Epithelial cell of esophagus (primary cell): ENCODE data around the gene PTTG1IP.

Experiments used
- DNase-seq: peaks from one replicate; pipeline ENCODE4 v3.0.0; 2010; ENCODE audit warnings: low read depth
- H3K4me3 ChIP-seq: 2 replicates; pipeline ENCODE4 v1.5.1; 2011; ENCODE audit warnings: mild to moderate bottlenecking, low read length, control low read depth
- TF ChIP-seq, protein P1 (sequence below): IDR thresholded peaks from 2 replicates; pipeline ENCODE4 v1.5.1; 2011; ENCODE audit warnings: low read depth, mild to moderate bottlenecking, low read length, control low read depth, inconsistent platforms; ENCODE audit not compliant: insufficient read depth; ENCODE audit errors: missing control alignments

The PTTG1IP gene

DNA sequence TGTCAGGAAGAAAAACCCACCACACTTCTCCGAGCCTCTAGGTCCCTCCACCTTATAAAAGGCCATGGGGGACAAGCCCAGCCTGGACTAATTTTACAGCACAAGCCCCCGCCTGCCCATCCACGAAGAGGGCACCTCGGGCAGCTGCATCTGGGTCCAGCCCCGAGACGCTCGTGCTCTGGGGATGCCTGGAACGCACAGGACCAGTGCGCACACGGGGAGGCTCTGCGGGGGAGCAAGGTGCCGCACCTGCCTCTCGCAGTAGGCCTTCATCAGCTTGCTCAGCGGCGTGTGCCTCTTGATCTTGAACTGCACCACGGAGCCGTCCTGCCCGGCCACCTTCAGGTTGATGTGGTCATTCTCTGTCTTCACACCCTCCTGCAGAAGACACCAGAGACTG is 59.8 kb downstream of the PTTG1IP start:
- no peak for DNase-seq
- TF ChIP-seq, protein P1, sequence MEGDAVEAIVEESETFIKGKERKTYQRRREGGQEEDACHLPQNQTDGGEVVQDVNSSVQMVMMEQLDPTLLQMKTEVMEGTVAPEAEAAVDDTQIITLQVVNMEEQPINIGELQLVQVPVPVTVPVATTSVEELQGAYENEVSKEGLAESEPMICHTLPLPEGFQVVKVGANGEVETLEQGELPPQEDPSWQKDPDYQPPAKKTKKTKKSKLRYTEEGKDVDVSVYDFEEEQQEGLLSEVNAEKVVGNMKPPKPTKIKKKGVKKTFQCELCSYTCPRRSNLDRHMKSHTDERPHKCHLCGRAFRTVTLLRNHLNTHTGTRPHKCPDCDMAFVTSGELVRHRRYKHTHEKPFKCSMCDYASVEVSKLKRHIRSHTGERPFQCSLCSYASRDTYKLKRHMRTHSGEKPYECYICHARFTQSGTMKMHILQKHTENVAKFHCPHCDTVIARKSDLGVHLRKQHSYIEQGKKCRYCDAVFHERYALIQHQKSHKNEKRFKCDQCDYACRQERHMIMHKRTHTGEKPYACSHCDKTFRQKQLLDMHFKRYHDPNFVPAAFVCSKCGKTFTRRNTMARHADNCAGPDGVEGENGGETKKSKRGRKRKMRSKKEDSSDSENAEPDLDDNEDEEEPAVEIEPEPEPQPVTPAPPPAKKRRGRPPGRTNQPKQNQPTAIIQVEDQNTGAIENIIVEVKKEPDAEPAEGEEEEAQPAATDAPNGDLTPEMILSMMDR: no peak
- no peak overlapping the region for H3K4me3 ChIP-seq

DNA sequence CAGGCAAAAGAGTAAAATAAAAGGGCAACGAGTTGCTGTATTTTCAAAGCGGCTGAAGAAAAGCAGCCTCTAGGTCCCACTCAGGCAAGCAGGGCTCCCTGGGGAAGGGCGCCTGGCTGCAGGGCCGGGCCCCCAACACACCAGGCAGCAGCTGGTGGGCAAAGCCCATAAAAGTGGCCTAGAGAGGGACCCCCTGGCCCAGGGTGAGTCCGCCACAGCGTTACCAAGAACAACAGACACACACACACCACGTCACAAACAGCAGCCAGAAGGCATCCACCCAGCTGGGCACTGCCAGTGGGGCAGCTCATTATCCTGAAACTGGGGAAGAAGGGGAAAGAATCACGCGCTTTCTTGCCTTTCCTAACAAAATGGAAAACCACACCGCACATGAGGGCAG is 60.3 kb downstream of the PTTG1IP start:
- TF ChIP-seq, protein P1: no peak
- no peak overlapping the region for H3K4me3 ChIP-seq
- DNase-seq: no peak

DNA sequence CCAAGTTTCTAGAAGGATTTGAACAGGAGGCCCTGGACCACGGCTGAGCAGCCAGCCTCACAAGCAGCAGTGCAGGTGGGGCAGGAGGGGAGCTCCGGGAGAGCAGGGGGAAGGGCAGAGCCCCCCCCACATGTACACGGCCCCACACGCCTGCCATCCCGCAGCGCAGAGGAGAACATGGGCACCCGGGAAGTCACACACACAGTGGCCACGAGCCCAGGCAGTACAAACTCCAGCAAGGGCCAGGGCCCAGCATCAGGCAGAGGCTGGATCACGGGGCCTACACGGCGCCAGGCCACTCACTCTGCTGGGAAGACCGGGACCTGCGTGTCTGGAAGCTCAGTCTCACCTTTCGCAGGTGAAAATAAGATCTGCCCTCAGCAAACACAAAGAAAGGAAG is 60.9 kb downstream of the PTTG1IP start:
- TF ChIP-seq, protein P1: no peak
- DNase-seq: no peak
- no peak overlapping the region for H3K4me3 ChIP-seq

DNA sequence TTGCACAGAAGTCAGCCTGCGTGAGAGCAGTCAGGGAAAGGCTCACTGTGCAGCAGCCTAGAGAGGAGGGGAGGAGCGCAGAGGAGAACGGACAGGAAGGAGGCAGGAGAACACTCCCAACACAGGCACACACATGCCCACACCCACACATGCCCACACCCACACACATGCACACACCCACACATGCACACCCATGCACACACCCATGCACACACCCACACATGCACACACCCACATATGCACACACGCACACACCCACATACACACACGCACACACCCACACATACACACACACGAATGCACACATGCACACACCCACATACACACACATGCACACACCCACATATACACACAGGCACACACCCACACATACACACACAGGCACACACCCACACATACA is 62.7 kb downstream of the PTTG1IP start:
- no peak overlapping the region for H3K4me3 ChIP-seq
- no peak for DNase-seq
- TF ChIP-seq, protein P1: no peak

DNA sequence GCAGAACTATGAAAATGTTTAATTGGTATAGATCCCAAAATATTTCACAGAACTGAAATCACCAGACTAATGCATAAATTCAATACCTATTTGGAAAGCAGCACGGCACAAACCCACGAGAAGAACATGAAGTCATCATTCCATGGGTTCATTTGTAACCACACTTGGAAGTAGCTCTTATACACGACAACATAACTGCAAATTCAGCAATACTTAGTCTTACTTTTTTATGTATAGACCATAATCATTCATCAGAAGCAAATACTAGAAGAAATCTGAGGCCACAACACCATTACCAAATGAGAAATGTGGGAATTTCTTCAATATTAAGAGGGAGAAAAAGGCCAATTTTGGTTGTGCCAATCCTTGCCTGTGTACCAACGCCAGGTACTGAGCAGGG is 67.6 kb downstream of the PTTG1IP start:
- DNase-seq: no peak
- TF ChIP-seq, protein P1: no peak

DNA sequence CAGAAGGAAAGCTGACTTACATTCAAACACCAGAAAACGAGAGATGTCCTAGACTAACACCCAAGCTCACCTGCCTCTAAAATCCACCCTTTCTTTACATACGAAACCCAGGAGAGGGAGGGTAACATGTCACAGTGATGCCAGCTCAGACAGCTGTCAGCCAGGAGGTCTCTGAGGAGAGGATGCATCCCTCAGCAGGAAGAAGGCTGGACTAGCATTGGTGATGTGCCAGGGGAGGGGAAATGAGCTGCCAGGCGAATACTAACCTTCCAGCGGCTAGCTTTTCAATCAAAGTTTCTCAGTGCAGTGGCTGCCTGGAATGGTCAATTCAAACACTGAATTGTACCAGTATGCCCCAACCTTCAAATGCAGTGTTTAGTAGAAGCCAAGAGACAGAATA is 68.3 kb downstream of the PTTG1IP start:
- no peak overlapping the region for H3K4me3 ChIP-seq
- no peak for DNase-seq
- TF ChIP-seq, protein P1: no peak

More for the DNA sequence above, 67.6 kb downstream of the PTTG1IP start:
- no peak overlapping the region for H3K4me3 ChIP-seq

DNA sequence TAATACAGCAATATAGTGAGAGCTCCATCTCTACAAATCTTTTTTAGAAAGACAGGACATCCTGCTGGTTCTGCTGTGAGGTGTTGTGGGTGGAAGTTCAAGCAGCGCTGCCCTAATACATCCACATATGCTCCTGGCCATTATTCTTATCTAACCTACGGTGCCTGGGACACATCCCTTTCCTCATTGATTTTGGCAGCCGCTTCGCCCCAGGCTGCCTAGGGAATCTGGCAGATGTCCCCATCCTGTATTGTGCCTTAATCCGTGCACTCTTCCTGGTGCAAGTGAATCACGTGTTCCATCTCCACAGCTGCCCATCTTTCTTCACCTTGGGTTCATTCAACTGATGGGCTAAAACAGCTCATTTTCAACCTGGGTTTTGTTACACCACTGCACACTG is 68.7 kb downstream of the PTTG1IP start:
- no peak overlapping the region for H3K4me3 ChIP-seq
- TF ChIP-seq, protein P1: no peak
- DNase-seq: no peak
